HEK293 (cell line): Measurements from ENCODE around the gene ZBTB43.

Source experiments
- CTCF ChIA-PET: fragments of 350-600 bp; formaldehyde crosslinking; extraction: SDS; loops from one replicate; lab custom pipeline; 2021; ENCODE audit warnings: antibody characterized with exemption; lab: Yijun Ruan, JAX
- POLR2A ChIA-PET: fragments of 300-600 bp; formaldehyde crosslinking; extraction: SDS; loops from one replicate; lab custom pipeline; 2020; ENCODE audit warnings: antibody characterized with exemption, inconsistent platforms; lab: Yijun Ruan, JAX
- H3K27ac ChIP-seq: fragments of 200-500 bp; sonication (Bioruptor generic); 2 replicates; pipeline ENCODE4 v1.5.1; 2014; ENCODE audit warnings: low read depth, low read length, control low read depth, inconsistent platforms; ENCODE audit errors: extremely low read depth
- H3K36me3 ChIP-seq, 2 experiments: fragments of 200-500 bp in 1 of 2; sonication (Bioruptor generic) in 1 of 2; 1 replicate in 1 of 2; 2 replicates in 1 of 2; pipeline ENCODE4 v1.5.1; 2014 to 2017; ENCODE audit warnings: inconsistent platforms in 2 of 2, low read length in 2 of 2; ENCODE audit not compliant: control insufficient read depth in 2 of 2, insufficient read depth in 1 of 2
- H3K4me1 ChIP-seq: fragments of 200-500 bp; sonication (Bioruptor generic); 2 replicates; pipeline ENCODE4 v1.5.1; 2014; ENCODE audit warnings: mild to moderate bottlenecking, low read length, inconsistent platforms; ENCODE audit not compliant: control insufficient read depth, insufficient read depth
- H3K4me3 ChIP-seq: 2 replicates; pipeline ENCODE4 v1.5.1; 2011; ENCODE audit warnings: low read depth, mild to moderate bottlenecking, control low read depth, low read length, moderate library complexity
- H3K9me3 ChIP-seq: fragments of 200-500 bp; sonication (Bioruptor generic); 2 replicates; pipeline ENCODE4 v1.5.1; 2014; ENCODE audit warnings: low read depth, low read length, inconsistent platforms; ENCODE audit not compliant: control insufficient read depth, insufficient read depth
- BCL11B ChIP-seq: fragments of 450-650 bp; formaldehyde crosslinking; IDR thresholded peaks from 2 replicates; pipeline ENCODE4 v1.5.1; 2016; ENCODE audit warnings: low read depth, missing biosample characterization, missing genetic modification characterization
- KLF9 ChIP-seq: fragments of 450-650 bp; formaldehyde crosslinking; IDR thresholded peaks from 2 replicates; pipeline ENCODE4 v1.5.1; 2016; ENCODE audit warnings: missing biosample characterization, missing genetic modification characterization, low read depth
- PRDM1 ChIP-seq: fragments of 450-650 bp; formaldehyde crosslinking; IDR thresholded peaks from 2 replicates; pipeline ENCODE4; 2016; ENCODE audit warnings: missing biosample characterization, missing genetic modification characterization
- RBAK ChIP-seq: fragments of 450-650 bp; formaldehyde crosslinking; IDR thresholded peaks from 2 replicates; pipeline ENCODE4 v1.5.1; 2016; ENCODE audit warnings: missing biosample characterization, missing genetic modification characterization
- SCRT2 ChIP-seq: fragments of 450-650 bp; formaldehyde crosslinking; IDR thresholded peaks from 2 replicates; pipeline ENCODE4 v1.5.1; 2016; ENCODE audit warnings: missing biosample characterization, missing genetic modification characterization
- ZBTB17 ChIP-seq: fragments of 450-650 bp; formaldehyde crosslinking; IDR thresholded peaks from 2 replicates; pipeline ENCODE4 v1.5.1; 2016; ENCODE audit warnings: missing biosample characterization, missing genetic modification characterization
- ZBTB20 ChIP-seq: fragments of 450-650 bp; formaldehyde crosslinking; IDR thresholded peaks from 2 replicates; pipeline ENCODE4 v1.5.1; 2016; ENCODE audit warnings: missing biosample characterization, missing genetic modification characterization
- ZNF138 ChIP-seq: fragments of 450-650 bp; formaldehyde crosslinking; IDR thresholded peaks from 2 replicates; pipeline ENCODE4 v1.5.1; 2016; ENCODE audit warnings: missing biosample characterization, missing genetic modification characterization, borderline replicate concordance
- ZNF223 ChIP-seq: fragments of 450-650 bp; formaldehyde crosslinking; IDR thresholded peaks from 2 replicates; pipeline ENCODE4 v1.5.1; 2016; ENCODE audit warnings: missing biosample characterization, missing genetic modification characterization
- ZNF23 ChIP-seq: fragments of 450-650 bp; formaldehyde crosslinking; IDR thresholded peaks from 2 replicates; pipeline ENCODE4 v1.5.1; 2016; ENCODE audit warnings: missing biosample characterization, missing genetic modification characterization, borderline replicate concordance
- ZNF24 ChIP-seq: fragments of 450-650 bp; formaldehyde crosslinking; IDR thresholded peaks from 2 replicates; pipeline ENCODE4 v1.5.1; 2016; ENCODE audit warnings: missing biosample characterization, missing genetic modification characterization
- ZNF248 ChIP-seq: fragments of 450-650 bp; formaldehyde crosslinking; IDR thresholded peaks from 2 replicates; pipeline ENCODE4 v1.5.1; 2017; ENCODE audit warnings: missing biosample characterization, missing genetic modification characterization
- ZNF266 ChIP-seq: fragments of 450-650 bp; formaldehyde crosslinking; IDR thresholded peaks from 2 replicates; pipeline ENCODE4 v1.5.1; 2016; ENCODE audit warnings: missing biosample characterization, missing genetic modification characterization, low read depth
- ZNF341 ChIP-seq: fragments of 450-650 bp; formaldehyde crosslinking; IDR thresholded peaks from 2 replicates; pipeline ENCODE4; 2016; ENCODE audit warnings: low read depth, missing biosample characterization, missing genetic modification characterization
- ZNF416 ChIP-seq: fragments of 450-650 bp; formaldehyde crosslinking; IDR thresholded peaks from 2 replicates; pipeline ENCODE4 v1.5.1; 2016; ENCODE audit warnings: missing biosample characterization, missing genetic modification characterization
- ZNF510 ChIP-seq: fragments of 450-650 bp; formaldehyde crosslinking; IDR thresholded peaks from 2 replicates; pipeline ENCODE4 v1.5.1; 2018; ENCODE audit warnings: mild to moderate bottlenecking, missing genetic modification characterization, missing biosample characterization; ENCODE audit not compliant: insufficient replicate concordance
- ZNF514 ChIP-seq: fragments of 450-650 bp; formaldehyde crosslinking; IDR thresholded peaks from 2 replicates; pipeline ENCODE4 v1.5.1; 2016; ENCODE audit warnings: missing biosample characterization, missing genetic modification characterization
- ZNF548 ChIP-seq: fragments of 450-650 bp; formaldehyde crosslinking; IDR thresholded peaks from 2 replicates; pipeline ENCODE4 v1.5.1; 2016; ENCODE audit warnings: missing biosample characterization, missing genetic modification characterization
- ZNF596 ChIP-seq: fragments of 450-650 bp; IDR thresholded peaks from 2 replicates; pipeline ENCODE4 v1.5.0; 2018; ENCODE audit warnings: missing biosample characterization, mild to moderate bottlenecking, missing genetic modification characterization, moderate library complexity
- ZNF600 ChIP-seq: fragments of 450-650 bp; formaldehyde crosslinking; IDR thresholded peaks from 2 replicates; pipeline ENCODE4 v1.5.1; 2016; ENCODE audit warnings: missing biosample characterization, missing genetic modification characterization
- ZNF621 ChIP-seq: fragments of 450-650 bp; formaldehyde crosslinking; IDR thresholded peaks from 2 replicates; pipeline ENCODE4 v1.5.1; 2017; ENCODE audit warnings: missing biosample characterization, missing genetic modification characterization
- ZNF792 ChIP-seq: fragments of 450-650 bp; formaldehyde crosslinking; IDR thresholded peaks from 2 replicates; pipeline ENCODE4 v1.5.1; 2016; ENCODE audit warnings: missing biosample characterization, missing genetic modification characterization
- TF ChIP-seq, protein P1 (sequence below): fragments of 450-650 bp; formaldehyde crosslinking; IDR thresholded peaks from 2 replicates; pipeline ENCODE4 v1.5.1; 2016; ENCODE audit warnings: missing biosample characterization, missing genetic modification characterization
- TF ChIP-seq, protein P2 (sequence below): fragments of 450-650 bp; formaldehyde crosslinking; IDR thresholded peaks from 2 replicates; pipeline ENCODE4 v1.5.1; 2016; ENCODE audit warnings: missing biosample characterization, missing genetic modification characterization
- TF ChIP-seq, protein P3 (sequence below): fragments of 450-650 bp; formaldehyde crosslinking; IDR thresholded peaks from 2 replicates; pipeline ENCODE4 v1.5.1; 2017; ENCODE audit warnings: missing biosample characterization, missing genetic modification characterization
- TF ChIP-seq, protein P4 (sequence below): fragments of 450-650 bp; formaldehyde crosslinking; IDR thresholded peaks from 2 replicates; pipeline ENCODE4 v1.5.1; 2016; ENCODE audit warnings: missing biosample characterization, missing genetic modification characterization

The ZBTB43 gene

DNA sequence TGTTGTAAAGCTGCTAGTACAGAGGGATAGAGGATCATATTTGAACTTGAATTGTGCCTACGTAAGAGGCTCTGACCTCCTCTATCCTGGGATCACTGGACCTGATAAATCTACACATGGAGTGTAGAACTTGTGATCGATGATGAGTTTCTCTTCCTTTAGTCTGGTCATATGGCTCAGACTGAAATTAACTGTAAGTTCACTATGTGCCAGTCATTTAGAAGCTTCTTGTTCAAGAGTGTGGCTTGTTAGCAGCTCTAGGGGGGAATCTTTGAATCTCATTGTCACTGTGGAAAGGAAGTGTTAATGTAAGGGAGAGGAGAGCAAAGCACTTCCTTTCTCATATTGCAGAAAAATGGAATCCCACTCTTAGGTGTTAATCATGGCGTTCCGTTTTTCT, 67.7 kb downstream of the ZBTB43 start:
- H3K36me3 ChIP-seq, result peaks cover 0 to 9% of the 10 kb centered on the region in 2 experiments; a peak in 2 of 3 replicates
- peaks cover 9% of the 10 kb centered on the region for H3K4me1 ChIP-seq
- H3K27ac ChIP-seq, result no peak overlapping the region
- H3K4me3 ChIP-seq, result no peak overlapping the region
- TF ChIP-seq ZNF548, result no peak
- TF ChIP-seq PRDM1 (tag by site-specific recombination), result 0 out of 2 replicates have a peak, but pooled peaks have one; percentile 41
- 0 out of 2 replicates have a peak, but pooled peaks have one; percentile 13 for TF ChIP-seq ZBTB17 (tag by site-specific recombination)
- TF ChIP-seq ZNF248 (tag by site-specific recombination), result no peak
- ChIA-PET POLR2A (interaction anchor here (1.4 to 2.0 kb wide), 2 partner anchors 14 to 68 kb away, joined by 4 to 7 read pairs; partner anchors contain the start of gene ZBTB43), CTCF (interaction anchor here (1.2 to 1.9 kb wide), 2 partner anchors 9 to 12 kb away, joined by 3 to 8 read pairs; partner anchors contain the start of gene ZBTB34)
- H3K9me3 ChIP-seq, result no peaks in the 10 kb centered on the region

DNA sequence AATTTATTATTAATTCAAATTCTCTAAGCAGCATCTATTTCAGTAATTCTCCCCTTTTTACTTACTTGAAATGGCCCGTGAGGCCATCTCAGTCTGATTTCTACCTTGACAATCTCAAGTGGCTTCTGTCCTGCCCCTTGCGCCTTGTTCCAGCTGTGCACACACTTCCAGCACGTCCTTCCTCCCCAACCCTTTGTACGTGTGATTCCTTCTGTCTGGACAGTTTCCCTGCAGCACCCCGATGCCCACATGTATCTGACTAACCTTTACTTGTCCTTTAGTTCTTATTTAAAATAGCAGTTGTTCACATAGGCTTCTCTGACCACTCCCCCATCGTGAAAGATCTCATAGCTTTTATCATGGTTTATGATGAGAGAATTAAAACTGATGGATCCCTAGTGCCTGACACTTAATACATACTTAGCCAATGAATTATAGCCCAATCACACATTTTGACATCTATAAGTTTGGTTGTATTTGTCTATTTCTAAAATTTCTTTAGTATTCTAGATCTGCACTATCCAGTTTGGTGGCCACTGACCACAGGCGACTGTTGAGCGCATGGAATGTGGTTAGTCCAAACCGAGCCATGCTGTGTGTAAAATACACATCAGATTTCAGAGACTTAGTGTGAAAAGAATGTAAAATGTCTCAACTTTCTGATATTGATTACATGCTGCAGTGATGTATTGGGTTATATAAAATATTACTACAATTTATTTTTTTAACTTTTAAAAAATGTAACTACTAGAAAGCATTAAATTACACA, 69.9 kb downstream of the ZBTB43 start:
- H3K4me3 ChIP-seq, result no peak overlapping the region
- H3K4me1 ChIP-seq, result peaks cover 9% of the 10 kb centered on the region
- H3K36me3 ChIP-seq, result peaks cover 0 to 9% of the 10 kb centered on the region in 2 experiments; a peak in 2 of 3 replicates
- ChIA-PET POLR2A (no interaction called here), CTCF (no interaction called here)
- no peak overlapping the region for H3K27ac ChIP-seq
- TF ChIP-seq ZNF600 (tag by site-specific recombination), result peak; percentile 51; the same call in 1 of the 2 replicates
- no peak for TF ChIP-seq ZNF138
- TF ChIP-seq, protein P1, sequence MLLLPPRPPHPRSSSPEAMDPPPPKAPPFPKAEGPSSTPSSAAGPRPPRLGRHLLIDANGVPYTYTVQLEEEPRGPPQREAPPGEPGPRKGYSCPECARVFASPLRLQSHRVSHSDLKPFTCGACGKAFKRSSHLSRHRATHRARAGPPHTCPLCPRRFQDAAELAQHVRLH (tag by site-specific recombination), result no peak
- TF ChIP-seq ZNF24 (tag by site-specific recombination), result no peak
- TF ChIP-seq, protein P2, sequence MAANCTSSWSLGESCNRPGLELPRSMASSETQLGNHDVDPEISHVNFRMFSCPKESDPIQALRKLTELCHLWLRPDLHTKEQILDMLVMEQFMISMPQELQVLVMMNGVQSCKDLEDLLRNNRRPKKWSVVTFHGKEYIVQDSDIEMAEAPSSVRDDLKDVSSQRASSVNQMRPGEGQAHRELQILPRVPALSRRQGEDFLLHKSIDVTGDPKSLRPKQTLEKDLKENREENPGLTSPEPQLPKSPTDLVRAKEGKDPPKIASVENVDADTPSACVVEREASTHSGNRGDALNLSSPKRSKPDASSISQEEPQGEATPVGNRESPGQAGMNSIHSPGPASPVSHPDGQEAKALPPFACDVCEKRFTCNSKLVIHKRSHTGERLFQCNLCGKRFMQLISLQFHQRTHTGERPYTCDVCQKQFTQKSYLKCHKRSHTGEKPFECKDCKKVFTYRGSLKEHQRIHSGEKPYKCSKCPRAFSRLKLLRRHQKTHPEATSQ (tag by site-specific recombination), result no peak
- TF ChIP-seq ZNF792 (tag by site-specific recombination), result no peak
- TF ChIP-seq BCL11B (tag by site-specific recombination), result no peak
- no peak for TF ChIP-seq ZNF341 (tag by site-specific recombination)
- TF ChIP-seq ZNF514 (tag by site-specific recombination), result no peak
- TF ChIP-seq SCRT2 (tag by site-specific recombination), result peak; percentile 44
- H3K9me3 ChIP-seq, result no peaks in the 10 kb centered on the region

DNA sequence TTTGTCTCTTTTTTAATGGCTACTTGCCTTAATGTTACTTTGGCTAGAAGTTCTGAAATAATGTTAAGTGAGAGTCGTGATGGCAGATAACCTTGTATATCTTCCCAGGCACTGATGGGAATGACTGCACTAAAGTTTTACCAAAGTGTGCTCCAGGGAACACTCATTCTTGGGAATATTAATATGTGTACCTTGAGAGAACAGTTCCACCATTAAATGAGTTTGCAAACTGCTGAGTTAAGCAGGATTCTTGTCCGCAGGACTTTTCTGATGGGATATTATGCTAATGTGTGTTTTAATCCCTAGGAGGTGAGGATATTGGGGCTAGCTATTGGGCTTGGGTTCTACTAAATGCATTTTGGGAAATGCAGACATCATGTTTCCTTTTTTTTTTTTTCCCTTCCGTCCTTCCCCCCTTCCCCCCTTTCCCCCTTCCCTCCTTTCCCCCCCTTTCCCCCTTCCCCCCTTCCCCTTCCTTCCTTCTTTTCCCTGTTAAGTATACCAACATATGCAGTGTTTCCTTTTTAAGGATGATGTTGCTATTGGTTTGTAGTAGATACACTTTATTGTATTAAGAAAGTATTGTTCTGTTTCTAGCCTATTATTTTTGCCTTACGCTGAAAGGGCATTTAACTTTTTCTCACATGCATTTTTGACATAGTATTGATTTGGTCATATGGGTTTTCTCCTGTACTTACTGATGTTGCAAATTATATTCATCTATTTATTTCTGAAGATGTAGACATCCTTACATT, 71.1 kb downstream of the ZBTB43 start:
- Histone ChIP-seq H3K4me1 (peaks cover 9% of the 10 kb centered on the region), H3K36me3 (peaks cover 0 to 21% of the 10 kb centered on the region in 2 experiments; a peak in 2 of 3 replicates), H3K4me3 (no peak overlapping the region), H3K27ac (no peak overlapping the region), H3K9me3 (no peaks in the 10 kb centered on the region)
- TF ChIP-seq ZNF223 (tag by site-specific recombination) (no peak), ZNF621 (tag by site-specific recombination) (no peak), KLF9 (tag by site-specific recombination) (no peak), ZNF596 (no peak), ZNF416 (tag by site-specific recombination) (no peak), ZBTB20 (no peak), ZNF23 (tag by site-specific recombination) (no peak), ZNF266 (tag by site-specific recombination) (no peak), RBAK (tag by site-specific recombination) (no peak), ZNF510 (tag by site-specific recombination) (no peak)
- TF ChIP-seq, protein P3, sequence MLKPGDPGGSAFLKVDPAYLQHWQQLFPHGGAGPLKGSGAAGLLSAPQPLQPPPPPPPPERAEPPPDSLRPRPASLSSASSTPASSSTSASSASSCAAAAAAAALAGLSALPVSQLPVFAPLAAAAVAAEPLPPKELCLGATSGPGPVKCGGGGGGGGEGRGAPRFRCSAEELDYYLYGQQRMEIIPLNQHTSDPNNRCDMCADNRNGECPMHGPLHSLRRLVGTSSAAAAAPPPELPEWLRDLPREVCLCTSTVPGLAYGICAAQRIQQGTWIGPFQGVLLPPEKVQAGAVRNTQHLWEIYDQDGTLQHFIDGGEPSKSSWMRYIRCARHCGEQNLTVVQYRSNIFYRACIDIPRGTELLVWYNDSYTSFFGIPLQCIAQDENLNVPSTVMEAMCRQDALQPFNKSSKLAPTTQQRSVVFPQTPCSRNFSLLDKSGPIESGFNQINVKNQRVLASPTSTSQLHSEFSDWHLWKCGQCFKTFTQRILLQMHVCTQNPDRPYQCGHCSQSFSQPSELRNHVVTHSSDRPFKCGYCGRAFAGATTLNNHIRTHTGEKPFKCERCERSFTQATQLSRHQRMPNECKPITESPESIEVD (tag by site-specific recombination), result no peak
- TF ChIP-seq, protein P4, sequence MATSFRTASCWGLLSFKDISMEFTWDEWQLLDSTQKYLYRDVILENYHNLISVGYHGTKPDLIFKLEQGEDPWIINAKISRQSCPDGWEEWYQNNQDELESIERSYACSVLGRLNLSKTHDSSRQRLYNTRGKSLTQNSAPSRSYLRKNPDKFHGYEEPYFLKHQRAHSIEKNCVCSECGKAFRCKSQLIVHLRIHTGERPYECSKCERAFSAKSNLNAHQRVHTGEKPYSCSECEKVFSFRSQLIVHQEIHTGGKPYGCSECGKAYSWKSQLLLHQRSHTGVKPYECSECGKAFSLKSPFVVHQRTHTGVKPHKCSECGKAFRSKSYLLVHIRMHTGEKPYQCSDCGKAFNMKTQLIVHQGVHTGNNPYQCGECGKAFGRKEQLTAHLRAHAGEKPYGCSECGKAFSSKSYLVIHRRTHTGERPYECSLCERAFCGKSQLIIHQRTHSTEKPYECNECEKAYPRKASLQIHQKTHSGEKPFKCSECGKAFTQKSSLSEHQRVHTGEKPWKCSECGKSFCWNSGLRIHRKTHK (tag by site-specific recombination), result no peak
- CTCF ChIA-PET, result no interaction called here
- POLR2A ChIA-PET, result no interaction called here
